SH-SY5Y (cell line): ENCODE results near the gene HDDC3.

ENCODE experiments used
- GATA2 ChIP-seq: IDR thresholded peaks from 2 replicates; pipeline ENCODE4 v1.6.1; 2011; ENCODE audit warnings: mild to moderate bottlenecking, low read depth, low read length
- GATA3 ChIP-seq: IDR thresholded peaks from 2 replicates; pipeline ENCODE4 v1.6.1; 2011; ENCODE audit warnings: low read depth, mild to moderate bottlenecking, low read length, moderate library complexity

DNA sequence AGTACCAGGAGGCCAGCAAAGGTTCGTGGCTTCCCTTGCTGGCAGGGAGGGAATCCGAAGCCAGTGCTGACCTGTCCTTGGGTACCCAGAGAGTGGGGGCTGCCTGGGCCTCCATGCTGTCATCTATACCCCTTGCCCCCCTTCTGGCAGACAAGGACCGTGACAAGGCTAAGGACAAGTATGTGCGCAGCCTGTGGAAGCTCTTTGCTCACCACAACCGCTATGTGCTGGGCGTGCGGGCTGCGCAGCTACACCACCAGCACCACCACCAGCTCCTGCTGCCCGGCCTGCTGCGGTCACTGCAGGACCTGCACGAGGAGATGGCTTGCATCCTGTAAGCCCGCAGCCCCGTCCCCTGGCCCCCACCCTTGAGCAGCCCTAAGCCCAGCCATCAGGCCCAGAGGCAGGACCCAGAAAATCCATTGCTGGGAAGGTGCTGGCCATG is 45.3 kb downstream of the HDDC3 start:
- no peak for TF ChIP-seq GATA2
- no peak for TF ChIP-seq GATA3
